Body of pancreas (tissue), 4 donors: ENCODE results near the gene FBXL14. TPM values are rescaled to one million over a fixed set of nuclear protein-coding genes. Genes with fewer than 3 reads are reported as not detected.

Experiments
- ATAC-seq: fragments of 150-250 bp; one replicate; pipeline ENCODE4 v1.9.1; 2016
- DNase-seq, 4 donors: peaks; one replicate each; pipeline ENCODE4 v3.0.0-alpha.2; 2019
- H3K27ac ChIP-seq, 4 donors: fragments of 200-600 bp; sonication (generic); 1 replicate in 3 of 4; 2 replicates in 1 of 4; pipeline versions ENCODE4 v1.5.1 to v1.6.1; 2016 to 2019; ENCODE audit warnings: mild to moderate bottlenecking in 1 of 4, mixed read lengths in 1 of 4, moderate library complexity in 1 of 4
- H3K27me3 ChIP-seq, 2 donors: fragments of 200-600 bp; sonication (generic); one replicate each; pipeline ENCODE4 v1.6.0; 2016; ENCODE audit warnings: mild to moderate bottlenecking in 1 of 2
- H3K36me3 ChIP-seq, 2 donors: fragments of 200-600 bp; sonication (generic); replicated peaks in 1 of 2; 2 replicates each; pipeline ENCODE4 v1.5.1; 2016; ENCODE audit warnings: low read depth in 2 of 2; ENCODE audit not compliant: insufficient read depth in 1 of 2
- H3K4me1 ChIP-seq: fragments of 200-600 bp; sonication (generic); one replicate; pipeline ENCODE4 v1.6.0; 2016
- H3K4me3 ChIP-seq, 2 donors: fragments of 200-600 bp; sonication (generic); 1 replicate in 1 of 2; 2 replicates in 1 of 2; pipeline ENCODE4 v1.5.1; 2016 to 2019
- H3K9me3 ChIP-seq, 3 donors: fragments of 200-600 bp; sonication (generic); 1 replicate in 2 of 3; 2 replicates in 1 of 3; pipeline ENCODE4 v1.5.1; 2016
- POLR2A ChIP-seq, 3 donors: fragments of 450-650 bp; IDR thresholded peaks; one replicate each; pipeline ENCODE4 v1.6.1; 2016; ENCODE audit warnings: antibody characterized with exemption in 3 of 3, mild to moderate bottlenecking in 2 of 3
- WGBS, 2 donors: methylation state at CpG; one replicate each; pipeline ENCODE4 v1.1.5; 2017; 5-methylcytosine and 5-hydroxymethylcytosine counted together
- intact Hi-C: fragments of 100-400 bp; cut with DNase I; formaldehyde crosslinking; loops from one replicate; pipeline ENCODE4 v1.15.1; 2023
- total RNA-seq, 2 donors: library from RNA; depleted of rRNA; stranded (reverse); fragments of >200 nt; gene quantifications; one replicate each; pipeline ENCODE4 v1.1.0, GENCODE V29; 2016
- TF ChIP-seq, protein P1 (sequence below), 7 experiments: fragments of 450-650 bp in 4 of 7; fragments of 200-600 bp in 3 of 7; sonication (generic) in 3 of 7; IDR thresholded peaks; one replicate each; pipeline ENCODE4 v1.5.1; 2016 to 2019; ENCODE audit warnings: antibody characterized with exemption in 7 of 7

The FBXL14 gene
- total RNA-seq, 2 donors from 2014 or later: 4.6 to 9.9 TPM

DNA sequence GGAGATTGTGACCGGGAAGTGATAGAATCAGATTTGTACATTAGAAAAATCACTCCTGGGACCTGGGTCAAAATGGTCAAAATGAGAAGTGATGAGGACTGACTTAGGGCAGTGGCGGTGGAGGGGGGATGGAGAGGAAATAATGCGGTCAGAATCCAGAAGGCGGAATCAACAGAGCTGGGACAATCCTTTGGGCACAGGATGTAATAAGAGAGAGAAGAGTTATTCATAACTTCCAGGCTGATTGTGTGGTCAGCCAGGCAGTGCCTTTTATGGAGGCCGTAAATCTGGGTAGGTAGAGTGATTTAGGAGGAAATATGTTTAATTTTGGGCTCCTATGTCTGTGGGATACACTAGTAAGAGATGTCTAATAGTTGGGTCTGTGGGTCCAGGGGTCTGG lies 21.6 kb downstream of the FBXL14 start:
- Histone ChIP-seq H3K4me3 (no peak overlapping the region), H3K9me3 (no peaks in the 10 kb centered on the region), H3K36me3 (no peaks in the 10 kb centered on the region), H3K27ac (no peak overlapping the region), H3K27me3 (no peaks in the 10 kb centered on the region), H3K4me1 (peaks cover 25% of the 10 kb centered on the region)
- intact Hi-C loops: no loop called here
- no peak for TF ChIP-seq POLR2A (IDR thresholded peaks at IDR 0.05)
- TF ChIP-seq, protein P1, sequence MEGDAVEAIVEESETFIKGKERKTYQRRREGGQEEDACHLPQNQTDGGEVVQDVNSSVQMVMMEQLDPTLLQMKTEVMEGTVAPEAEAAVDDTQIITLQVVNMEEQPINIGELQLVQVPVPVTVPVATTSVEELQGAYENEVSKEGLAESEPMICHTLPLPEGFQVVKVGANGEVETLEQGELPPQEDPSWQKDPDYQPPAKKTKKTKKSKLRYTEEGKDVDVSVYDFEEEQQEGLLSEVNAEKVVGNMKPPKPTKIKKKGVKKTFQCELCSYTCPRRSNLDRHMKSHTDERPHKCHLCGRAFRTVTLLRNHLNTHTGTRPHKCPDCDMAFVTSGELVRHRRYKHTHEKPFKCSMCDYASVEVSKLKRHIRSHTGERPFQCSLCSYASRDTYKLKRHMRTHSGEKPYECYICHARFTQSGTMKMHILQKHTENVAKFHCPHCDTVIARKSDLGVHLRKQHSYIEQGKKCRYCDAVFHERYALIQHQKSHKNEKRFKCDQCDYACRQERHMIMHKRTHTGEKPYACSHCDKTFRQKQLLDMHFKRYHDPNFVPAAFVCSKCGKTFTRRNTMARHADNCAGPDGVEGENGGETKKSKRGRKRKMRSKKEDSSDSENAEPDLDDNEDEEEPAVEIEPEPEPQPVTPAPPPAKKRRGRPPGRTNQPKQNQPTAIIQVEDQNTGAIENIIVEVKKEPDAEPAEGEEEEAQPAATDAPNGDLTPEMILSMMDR (IDR thresholded peaks at IDR 0.05): no peak
- DNase-seq: no peak
- WGBS, 2 donors: 70 to 85% methylated on average over 5 of the region's 5 CpGs
- no peak for ATAC-seq

DNA sequence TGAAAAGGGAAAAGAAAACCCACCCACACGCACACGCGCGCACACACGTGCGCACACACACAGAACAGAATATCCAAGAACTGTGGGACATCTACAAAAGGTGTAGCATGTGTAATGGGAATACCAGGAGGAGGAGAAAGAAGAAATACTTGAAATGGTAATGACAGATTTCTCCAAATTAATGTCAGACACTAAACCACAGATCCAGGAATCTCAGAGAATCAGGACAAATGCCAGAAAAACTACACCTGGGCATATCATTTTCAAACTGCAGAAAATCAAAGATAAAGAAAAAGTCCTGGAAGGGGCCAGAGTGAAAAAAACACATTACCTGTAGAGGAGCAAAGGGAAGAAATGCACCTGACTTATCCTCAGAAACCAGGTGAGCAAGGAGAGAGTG lies 26.5 kb downstream of the FBXL14 start:
- Histone ChIP-seq H3K4me1 (no peaks in the 10 kb centered on the region), H3K27me3 (no peaks in the 10 kb centered on the region), H3K27ac (no peak overlapping the region), H3K4me3 (no peak overlapping the region), H3K36me3 (no peaks in the 10 kb centered on the region), H3K9me3 (no peaks in the 10 kb centered on the region)
- 92 to 96% methylated on average over 6 of the region's 6 CpGs for WGBS, 2 donors
- intact Hi-C loops: no loop called here
- ATAC-seq: no peak
- no peak for TF ChIP-seq POLR2A (IDR thresholded peaks at IDR 0.05)
- TF ChIP-seq, protein P1 (IDR thresholded peaks at IDR 0.05): no peak
- no peak for DNase-seq

DNA sequence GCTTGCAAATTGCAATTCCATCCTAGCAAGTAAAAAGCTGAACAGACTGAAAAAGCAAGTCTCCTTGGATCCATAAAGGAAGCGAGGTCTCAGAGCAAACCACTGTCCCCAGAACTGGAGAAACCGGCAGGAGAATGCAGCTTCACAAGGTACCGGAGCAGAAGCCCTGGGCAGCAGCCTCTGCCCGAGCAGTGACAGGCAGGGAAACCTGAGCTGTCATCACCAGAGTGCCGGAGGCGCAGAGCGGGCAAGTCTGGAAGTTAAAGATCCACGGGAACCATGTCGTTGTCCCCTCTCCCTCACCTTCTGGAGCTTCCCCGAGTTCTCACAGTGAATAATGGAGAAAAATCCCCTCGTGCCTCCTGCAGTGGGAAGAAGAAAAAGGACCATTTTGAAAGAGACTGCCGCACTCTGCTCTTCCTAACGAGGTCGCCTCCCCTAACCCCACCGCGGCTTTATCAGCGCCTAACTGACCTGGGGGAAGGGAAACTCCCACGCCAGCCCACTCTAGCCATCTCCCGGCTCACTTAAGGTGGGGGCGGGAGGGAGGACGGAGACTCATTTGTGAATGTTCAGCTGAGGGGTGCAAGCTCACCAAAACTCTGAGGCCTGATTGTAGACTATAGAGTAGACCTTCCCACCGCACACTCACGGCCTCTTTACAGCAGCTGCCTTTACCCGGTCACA lies 27.8 kb downstream of the FBXL14 start:
- no peak for DNase-seq
- WGBS, 2 donors: 89 to 90% methylated on average over 24 of the region's 24 CpGs
- H3K4me1 ChIP-seq: no peaks in the 10 kb centered on the region

DNA sequence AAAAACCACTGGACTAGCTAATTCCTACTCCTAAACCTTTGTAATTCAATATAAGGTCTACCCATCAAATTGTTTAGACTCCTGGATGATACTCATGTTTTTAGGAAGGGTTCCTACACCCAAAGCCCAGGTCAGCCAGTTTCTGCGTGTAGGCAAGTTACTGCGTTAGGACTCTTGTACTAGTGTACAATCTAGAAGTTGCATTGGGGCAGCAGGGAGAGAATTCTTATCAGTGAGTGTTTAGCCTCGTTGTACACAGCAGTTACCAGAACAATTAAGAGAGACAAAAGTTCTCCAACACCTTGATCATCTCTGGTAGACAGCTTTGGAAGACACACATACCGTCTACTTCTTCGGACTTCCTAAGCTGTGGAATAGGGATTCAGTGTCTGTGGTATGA lies 29.2 kb downstream of the FBXL14 start:
- intact Hi-C loops: no loop called here
- no peak for ATAC-seq

More for the DNA sequence above, 27.8 kb downstream of the FBXL14 start:
- H3K9me3 ChIP-seq: no peaks in the 10 kb centered on the region
- intact Hi-C loops: no loop called here
- H3K27ac ChIP-seq: no peak overlapping the region
- ATAC-seq: no peak
- no peak for TF ChIP-seq POLR2A (IDR thresholded peaks at IDR 0.05)
- TF ChIP-seq, protein P1 (IDR thresholded peaks at IDR 0.05): no peak
- no peaks in the 10 kb centered on the region for H3K27me3 ChIP-seq
- H3K36me3 ChIP-seq: no peaks in the 10 kb centered on the region
- no peak overlapping the region for H3K4me3 ChIP-seq

More for the DNA sequence above, 29.2 kb downstream of the FBXL14 start:
- 90 to 92% methylated on average over 5 of the region's 5 CpGs for WGBS, 2 donors
- no peak for DNase-seq
- no peaks in the 10 kb centered on the region for H3K9me3 ChIP-seq
- TF ChIP-seq, protein P1 (IDR thresholded peaks at IDR 0.05): no peak
- TF ChIP-seq POLR2A (IDR thresholded peaks at IDR 0.05): no peak
- no peaks in the 10 kb centered on the region for H3K4me1 ChIP-seq
- H3K27me3 ChIP-seq: no peaks in the 10 kb centered on the region
- no peak overlapping the region for H3K27ac ChIP-seq
- no peaks in the 10 kb centered on the region for H3K36me3 ChIP-seq
- H3K4me3 ChIP-seq: no peak overlapping the region
